HepG2 (cell line): ENCODE results near the gene OR13A1. TPM values are rescaled to one million over a fixed set of nuclear protein-coding genes. Genes with fewer than 3 reads are reported as not detected.

ENCODE experiments used
- BCLAF1 ChIP-seq: fragments of 450-650 bp; IDR thresholded peaks from 2 replicates; pipeline ENCODE4 v1.6.1; 2017; ENCODE audit warnings: mild to moderate bottlenecking
- FOXP1 ChIP-seq, 2 experiments: fragments of 450-650 bp in 1 of 2; IDR thresholded peaks; 2 replicates each; pipeline ENCODE4 v1.6.1; 2017 to 2018; ENCODE audit warnings: antibody characterized with exemption in 1 of 2
- KDM6A ChIP-seq: IDR thresholded peaks from 2 replicates; pipeline ENCODE4 v1.6.1; 2016; ENCODE audit warnings: low read depth
- ZNF562 ChIP-seq: sonication (generic); formaldehyde crosslinking; IDR thresholded peaks from 2 replicates; pipeline ENCODE4 v1.8.0; 2022; ENCODE audit warnings: missing genetic modification reagents, borderline replicate concordance
- ZNF720 ChIP-seq: sonication (generic); formaldehyde crosslinking; IDR thresholded peaks from 2 replicates; pipeline ENCODE4 v1.4.0; 2020; ENCODE audit warnings: missing genetic modification reagents
- polyA plus RNA-seq, 8 experiments: library from polyadenylated mRNA; depleted of rRNA in 3 of 8; stranded (reverse) in 7 of 8; unstranded in 1 of 8; fragments of >200 nt; fragmentation: Illumina TruSeq in 4 of 8; extraction: Trizol in 4 of 8; gene quantifications; 2 replicates each; pipeline versions ENCODE4 v1.2.1 to v1.2.3, GENCODE V29; 2011 to 2016; ENCODE audit warnings: low read depth in 4 of 8, missing spikeins in 1 of 8, mixed read lengths in 1 of 8; ENCODE audit not compliant: insufficient read depth in 1 of 8
- total RNA-seq, 5 experiments: library from RNA; depleted of rRNA; stranded (reverse); fragments of >200 nt; fragmentation: Illumina TruSeq; extraction: Trizol; gene quantifications; 2 replicates each; pipeline ENCODE4 v1.2.3, GENCODE V29; 2016; ENCODE audit warnings: low read depth in 1 of 5
- TF ChIP-seq, protein P1 (sequence below): IDR thresholded peaks from 2 replicates; pipeline ENCODE4 v1.6.1; 2012; ENCODE audit warnings: low read depth, low read length, improper control_type of control experiment
- TF ChIP-seq, protein P2 (sequence below): sonication (generic); formaldehyde crosslinking; IDR thresholded peaks from 2 replicates; pipeline ENCODE4 v1.4.0; 2020; ENCODE audit warnings: missing genetic modification reagents, mild to moderate bottlenecking, borderline replicate concordance

OR13A1 gene
- total and polyA plus RNA-seq, 2 of the 13 experiments (the other 11 are each of a cell fraction or from before 2014, with no cell fraction given): not detected

GRCh38 chr10:45255706-45256105 is 59.7 kb downstream of the OR13A1 start (continued):
- TF ChIP-seq, protein P1, sequence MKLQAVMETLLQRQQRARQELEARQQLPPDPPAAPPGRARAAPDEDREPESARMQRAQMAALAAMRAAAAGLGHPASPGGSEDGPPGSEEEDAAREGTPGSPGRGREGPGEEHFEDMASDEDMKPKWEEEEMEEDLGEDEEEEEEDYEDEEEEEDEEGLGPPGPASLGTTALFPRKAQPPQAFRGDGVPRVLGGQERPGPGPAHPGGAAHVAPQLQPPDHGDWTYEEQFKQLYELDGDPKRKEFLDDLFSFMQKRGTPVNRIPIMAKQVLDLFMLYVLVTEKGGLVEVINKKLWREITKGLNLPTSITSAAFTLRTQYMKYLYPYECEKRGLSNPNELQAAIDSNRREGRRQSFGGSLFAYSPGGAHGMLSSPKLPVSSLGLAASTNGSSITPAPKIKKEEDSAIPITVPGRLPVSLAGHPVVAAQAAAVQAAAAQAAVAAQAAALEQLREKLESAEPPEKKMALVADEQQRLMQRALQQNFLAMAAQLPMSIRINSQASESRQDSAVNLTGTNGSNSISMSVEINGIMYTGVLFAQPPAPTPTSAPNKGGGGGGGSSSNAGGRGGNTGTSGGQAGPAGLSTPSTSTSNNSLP: no peak
- TF ChIP-seq FOXP1 (IDR thresholded peaks at IDR 0.05) (no peak), FOXP1 (CRISPR knock-in tag; IDR thresholded peaks at IDR 0.05) (no peak), ZNF562 (no peak), BCLAF1 (no peak), ZNF720 (CRISPR knock-in tag) (no peak), KDM6A (CRISPR knock-in tag) (no peak)
- TF ChIP-seq, protein P2, sequence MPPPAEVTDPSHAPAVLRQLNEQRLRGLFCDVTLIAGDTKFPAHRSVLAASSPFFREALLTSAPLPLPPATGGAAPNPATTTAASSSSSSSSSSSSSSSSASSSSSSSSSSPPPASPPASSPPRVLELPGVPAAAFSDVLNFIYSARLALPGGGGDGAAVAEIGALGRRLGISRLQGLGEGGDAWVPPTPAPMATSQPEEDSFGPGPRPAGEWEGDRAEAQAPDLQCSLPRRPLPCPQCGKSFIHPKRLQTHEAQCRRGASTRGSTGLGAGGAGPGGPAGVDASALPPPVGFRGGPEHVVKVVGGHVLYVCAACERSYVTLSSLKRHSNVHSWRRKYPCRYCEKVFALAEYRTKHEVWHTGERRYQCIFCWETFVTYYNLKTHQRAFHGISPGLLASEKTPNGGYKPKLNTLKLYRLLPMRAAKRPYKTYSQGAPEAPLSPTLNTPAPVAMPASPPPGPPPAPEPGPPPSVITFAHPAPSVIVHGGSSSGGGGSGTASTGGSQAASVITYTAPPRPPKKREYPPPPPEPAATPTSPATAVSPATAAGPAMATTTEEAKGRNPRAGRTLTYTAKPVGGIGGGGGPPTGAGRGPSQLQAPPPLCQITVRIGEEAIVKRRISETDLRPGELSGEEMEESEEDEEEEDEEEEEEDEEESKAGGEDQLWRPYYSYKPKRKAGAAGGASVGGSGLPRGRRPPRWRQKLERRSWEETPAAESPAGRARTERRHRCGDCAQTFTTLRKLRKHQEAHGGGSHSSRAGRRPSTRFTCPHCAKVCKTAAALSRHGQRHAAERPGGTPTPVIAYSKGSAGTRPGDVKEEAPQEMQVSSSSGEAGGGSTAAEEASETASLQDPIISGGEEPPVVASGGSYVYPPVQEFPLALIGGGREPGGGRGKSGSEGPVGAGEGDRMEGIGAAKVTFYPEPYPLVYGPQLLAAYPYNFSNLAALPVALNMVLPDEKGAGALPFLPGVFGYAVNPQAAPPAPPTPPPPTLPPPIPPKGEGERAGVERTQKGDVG (CRISPR knock-in tag): no peak
- TF ChIP-seq, all 625 proteins: peak for 0
